ENCODE results near the gene ADAR.

- TF ChIP-seq CTCF (IDR thresholded peaks at IDR 0.05 in 8 of 11, conservative IDR thresholded peaks at IDR 0.05 in 3 of 11) (no peak), POLR2A (IDR thresholded peaks at IDR 0.05) (no peak)
Measured at GRCh38 chr1:154629675-154630073, 21.7 kb upstream of the ADAR start.

All from spleen (tissue), 7 donors.